ENCODE results near the gene B4GALT5.
"Not testable (repeated sequence)": the region's sequence is repeated elsewhere in the genome, so short reads cannot be mapped to it uniquely, and the experiment has no call there.

The B4GALT5 gene

DNA sequence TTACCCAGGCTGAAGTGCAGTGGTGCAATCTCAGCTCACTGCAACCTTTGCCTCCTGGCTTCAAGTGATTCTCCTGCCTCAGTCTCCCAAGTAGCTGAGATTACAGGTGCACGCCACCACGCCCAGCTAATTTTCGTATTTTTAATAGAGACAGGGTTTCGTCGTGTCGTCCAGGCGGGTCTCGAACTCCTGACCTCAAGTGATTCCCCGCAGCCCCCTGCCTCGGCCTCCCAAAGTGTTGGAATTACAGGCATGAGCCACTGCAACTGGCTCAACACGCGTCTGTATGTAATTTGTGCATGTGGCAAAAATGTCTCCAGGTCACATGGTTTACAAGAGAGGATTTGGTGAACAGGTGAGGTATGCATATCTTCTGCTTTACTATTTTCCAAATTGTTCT lies 7.6 kb upstream of the B4GALT5 start:
- not testable (repeated sequence) for H3K27me3 Mint-ChIP-seq; H3K27ac Mint-ChIP-seq; H3K4me3 Mint-ChIP-seq; ATAC-seq; H3K9me3 Mint-ChIP-seq; H3K36me3 Mint-ChIP-seq (ENCODE audit: low read depth); DNase-seq
- H3K4me1 Mint-ChIP-seq: peaks cover 13% of the 10 kb centered on the region

DNA sequence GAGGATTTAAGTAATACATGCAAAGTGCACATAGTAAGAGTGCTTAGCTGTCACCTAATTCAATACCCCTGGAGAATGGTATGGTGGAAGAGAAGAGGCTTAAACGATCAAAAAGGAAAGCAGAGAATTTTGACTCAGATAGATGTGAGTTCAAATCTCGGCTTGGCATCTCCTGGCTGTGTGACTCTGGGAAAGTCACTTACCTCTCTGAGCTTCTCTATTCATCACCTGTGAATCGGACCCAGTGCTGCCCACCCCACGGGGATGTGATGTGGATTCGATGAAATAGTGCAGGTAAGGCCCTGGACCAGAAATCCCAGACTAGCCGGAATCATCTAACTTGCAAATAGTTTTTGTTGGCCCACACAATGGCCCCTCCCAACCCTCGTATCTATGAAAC lies 1.8 kb upstream of the B4GALT5 start:
- Mint-ChIP-seq H3K4me3 (no peak overlapping the region), H3K4me1 (peaks cover 37% of the 10 kb centered on the region), H3K27ac (no peak overlapping the region), H3K36me3 (ENCODE audit: low read depth) (peaks cover 6% of the 10 kb centered on the region), H3K27me3 (peaks cover 1% of the 10 kb centered on the region), H3K9me3 (no peaks in the 10 kb centered on the region)
- DNase-seq (no peak), ATAC-seq (no peak)

DNA sequence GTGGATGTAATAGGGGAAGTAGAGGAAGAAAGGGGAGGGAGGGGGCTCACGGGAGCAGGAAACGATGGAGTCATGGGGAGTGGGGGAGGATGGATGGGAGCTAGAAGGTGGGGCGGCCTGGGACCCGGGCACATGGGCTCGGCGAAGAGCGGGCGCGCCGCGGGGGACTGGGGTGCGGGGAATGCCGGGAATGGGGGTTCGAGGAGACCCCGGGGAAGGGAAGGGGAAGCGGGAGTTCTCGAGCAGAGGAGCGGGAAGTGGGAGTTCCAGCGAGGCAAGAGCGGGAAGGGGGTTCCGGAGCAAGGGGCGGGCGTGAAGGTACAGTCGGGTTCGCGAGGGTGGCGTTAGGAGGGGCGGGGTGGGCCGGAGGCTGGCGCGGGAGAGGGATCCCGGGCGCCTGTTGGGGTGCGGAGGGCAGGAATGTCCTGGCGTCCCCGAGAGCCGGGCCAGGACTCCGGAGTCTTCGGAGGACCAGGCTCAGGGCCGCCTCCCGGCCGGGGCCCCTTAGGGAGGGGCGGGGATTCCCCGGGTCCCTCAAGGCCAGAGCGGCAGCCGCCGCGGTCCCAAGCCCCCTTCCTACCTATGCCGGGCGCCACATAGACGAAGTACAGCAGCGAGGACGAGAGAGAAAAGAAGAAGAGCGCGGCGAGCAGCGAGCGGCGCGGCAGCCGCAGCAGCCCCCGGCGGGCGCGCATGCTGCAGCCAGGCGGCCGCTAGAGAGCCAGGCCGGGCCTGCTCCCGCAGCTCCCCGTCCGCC lies 504 bp downstream of the B4GALT5 start:
- peak overlapping the region; percentile 91 for H3K27ac Mint-ChIP-seq
- H3K4me3 Mint-ChIP-seq: peak overlapping the region; percentile 88
- DNase-seq: peak; percentile 36
- H3K36me3 Mint-ChIP-seq (ENCODE audit: low read depth): peaks cover 12% of the 10 kb centered on the region
- peak; percentile 51 for ATAC-seq
- no peaks in the 10 kb centered on the region for H3K27me3 Mint-ChIP-seq
- no peaks in the 10 kb centered on the region for H3K9me3 Mint-ChIP-seq
- H3K4me1 Mint-ChIP-seq: peaks cover 56% of the 10 kb centered on the region

DNA sequence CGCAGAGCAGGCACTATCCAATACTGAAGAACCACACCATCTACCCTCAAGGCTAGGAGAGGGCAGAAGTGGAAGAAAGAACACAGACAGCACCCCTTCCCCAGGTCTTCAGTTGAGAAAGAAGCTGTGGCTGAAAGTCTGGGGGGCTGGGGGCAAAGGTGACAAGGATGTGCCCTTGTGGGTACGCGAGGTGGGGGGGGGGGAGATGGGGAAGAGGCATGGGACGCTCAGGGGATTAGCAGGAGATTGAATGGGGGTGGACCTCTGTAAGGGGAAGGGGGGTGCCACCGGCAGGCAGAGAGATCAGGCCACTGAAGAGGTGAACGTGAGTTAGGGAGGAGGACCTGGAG lies 1.1 kb downstream of the B4GALT5 start:
- H3K27me3 Mint-ChIP-seq: no peaks in the 10 kb centered on the region
- DNase-seq (no peak), ATAC-seq (no peak)
- peaks cover 51% of the 10 kb centered on the region for H3K4me1 Mint-ChIP-seq
- H3K4me3 Mint-ChIP-seq: peak overlapping the region; percentile 88
- peaks cover 12% of the 10 kb centered on the region for H3K36me3 Mint-ChIP-seq (ENCODE audit: low read depth)
- H3K9me3 Mint-ChIP-seq: no peaks in the 10 kb centered on the region
- H3K27ac Mint-ChIP-seq: peak overlapping the region; percentile 91

GRCh38 chr20:49712118-49712517 lies 1.6 kb downstream of the B4GALT5 start:
- H3K4me3 Mint-ChIP-seq: peak overlapping the region; percentile 88

GRCh38 chr20:49711667-49711987 lies 2.1 kb downstream of the B4GALT5 start:
- Mint-ChIP-seq H3K27me3 (no peaks in the 10 kb centered on the region), H3K9me3 (no peaks in the 10 kb centered on the region), H3K4me3 (peak overlapping the region; percentile 88), H3K4me1 (peaks cover 57% of the 10 kb centered on the region), H3K36me3 (ENCODE audit: low read depth) (peaks cover 12% of the 10 kb centered on the region), H3K27ac (no peak overlapping the region)
- DNase-seq: no peak
- no peak for ATAC-seq

More at GRCh38 chr20:49712118-49712517, 1.6 kb downstream of the B4GALT5 start:
- ATAC-seq: no peak
- no peak for DNase-seq
- Mint-ChIP-seq H3K27me3 (no peaks in the 10 kb centered on the region), H3K9me3 (no peaks in the 10 kb centered on the region), H3K36me3 (ENCODE audit: low read depth) (peaks cover 12% of the 10 kb centered on the region), H3K4me1 (peaks cover 52% of the 10 kb centered on the region), H3K27ac (peak overlapping the region; percentile 91)

GRCh38 chr20:49710971-49711666 lies 2.6 kb downstream of the B4GALT5 start:
- ATAC-seq (no peak), DNase-seq (no peak)
- H3K27ac Mint-ChIP-seq: no peak overlapping the region
- no peaks in the 10 kb centered on the region for H3K27me3 Mint-ChIP-seq
- no peaks in the 10 kb centered on the region for H3K9me3 Mint-ChIP-seq
- H3K4me3 Mint-ChIP-seq: peak overlapping the region; percentile 88
- H3K4me1 Mint-ChIP-seq: peaks cover 62% of the 10 kb centered on the region
- peaks cover 12% of the 10 kb centered on the region for H3K36me3 Mint-ChIP-seq (ENCODE audit: low read depth)

GRCh38 chr20:49707118-49707517 lies 6.6 kb downstream of the B4GALT5 start:
- Mint-ChIP-seq H3K4me1 (peaks cover 71% of the 10 kb centered on the region), H3K36me3 (ENCODE audit: low read depth) (peaks cover 15% of the 10 kb centered on the region), H3K4me3 (no peak overlapping the region), H3K27me3 (no peaks in the 10 kb centered on the region), H3K27ac (no peak overlapping the region), H3K9me3 (no peaks in the 10 kb centered on the region)
- no peak for ATAC-seq
- DNase-seq: no peak

- Mint-ChIP-seq H3K27me3 (no peaks in the 10 kb centered on the region), H3K9me3 (no peaks in the 10 kb centered on the region), H3K36me3 (ENCODE audit: low read depth) (peaks cover 18% of the 10 kb centered on the region), H3K27ac (no peak overlapping the region), H3K4me1 (peaks cover 71% of the 10 kb centered on the region), H3K4me3 (no peak overlapping the region)
- no peak for ATAC-seq
- no peak for DNase-seq
These were observed 7.0 kb downstream of the B4GALT5 start for GRCh38 chr20:49706630-49707091.

DNA sequence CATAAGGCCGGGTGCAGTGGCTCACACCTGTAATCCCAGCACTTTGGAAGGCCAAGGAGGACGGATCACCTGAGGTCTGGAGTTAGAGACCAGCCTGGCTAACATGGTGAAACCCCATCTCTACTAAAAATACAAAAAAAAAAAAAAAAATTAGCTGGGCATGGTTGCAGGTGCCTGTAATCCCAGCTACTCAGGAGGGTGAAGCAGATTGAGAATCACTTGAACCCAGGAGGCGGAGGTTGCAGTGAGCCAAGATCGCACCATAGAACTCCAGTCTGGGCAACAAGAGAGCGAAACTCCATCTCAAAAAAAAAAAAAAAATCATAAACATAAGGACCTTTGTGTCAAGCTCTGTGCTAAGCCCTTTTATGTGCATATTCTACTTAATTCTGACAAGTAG lies 7.8 kb downstream of the B4GALT5 start:
- ATAC-seq, H3K4me3 Mint-ChIP-seq, H3K27ac Mint-ChIP-seq, DNase-seq, H3K9me3 Mint-ChIP-seq, H3K27me3 Mint-ChIP-seq: not testable (repeated sequence)
- peaks cover 20% of the 10 kb centered on the region for H3K36me3 Mint-ChIP-seq (ENCODE audit: low read depth)
- peaks cover 71% of the 10 kb centered on the region for H3K4me1 Mint-ChIP-seq

DNA sequence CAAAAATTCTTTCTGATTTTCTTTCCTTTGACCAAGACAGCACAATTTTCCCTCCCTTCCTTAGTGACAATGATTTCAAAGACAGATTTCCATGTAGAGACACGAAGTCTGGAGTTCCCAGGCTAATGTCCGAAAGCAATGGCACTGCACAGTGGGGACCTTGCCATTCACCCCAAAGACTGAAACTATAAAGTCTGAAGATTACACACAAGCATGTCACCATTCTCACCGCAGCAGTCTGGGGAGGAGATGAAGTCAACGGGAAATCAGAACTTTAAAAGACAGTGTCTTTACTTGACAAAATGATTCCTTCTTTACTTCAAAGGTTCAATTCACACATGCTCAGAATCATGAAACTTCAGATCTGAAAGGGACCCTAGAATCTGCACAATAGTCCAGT lies 8.3 kb downstream of the B4GALT5 start:
- H3K36me3 Mint-ChIP-seq (ENCODE audit: low read depth): peaks cover 17% of the 10 kb centered on the region
- peaks cover 72% of the 10 kb centered on the region for H3K4me1 Mint-ChIP-seq
- H3K27ac Mint-ChIP-seq: peak overlapping the region; percentile 53
- peak overlapping the region; percentile 31 for H3K4me3 Mint-ChIP-seq
- ATAC-seq: peak; percentile 67
- H3K9me3 Mint-ChIP-seq: no peaks in the 10 kb centered on the region
- no peak for DNase-seq
- H3K27me3 Mint-ChIP-seq: no peaks in the 10 kb centered on the region

- H3K4me1 Mint-ChIP-seq: peaks cover 72% of the 10 kb centered on the region
- no peak overlapping the region for H3K4me3 Mint-ChIP-seq
- H3K27ac Mint-ChIP-seq: peak overlapping the region; percentile 25
These were observed 8.7 kb downstream of the B4GALT5 start for GRCh38 chr20:49704932-49705336.

GRCh38 chr20:49701916-49702315 lies 11.8 kb downstream of the B4GALT5 start:
- Mint-ChIP-seq H3K36me3 (ENCODE audit: low read depth) (peaks cover 14% of the 10 kb centered on the region), H3K27ac (peak overlapping the region; percentile 60), H3K4me3 (no peak overlapping the region), H3K27me3 (no peaks in the 10 kb centered on the region), H3K9me3 (no peaks in the 10 kb centered on the region), H3K4me1 (peaks cover 82% of the 10 kb centered on the region)
- no peak for ATAC-seq
- no peak for DNase-seq

More at GRCh38 chr20:49704932-49705336, 8.7 kb downstream of the B4GALT5 start:
- H3K9me3 Mint-ChIP-seq: no peaks in the 10 kb centered on the region
- peaks cover 15% of the 10 kb centered on the region for H3K36me3 Mint-ChIP-seq (ENCODE audit: low read depth)
- DNase-seq (no peak), ATAC-seq (no peak)
- no peaks in the 10 kb centered on the region for H3K27me3 Mint-ChIP-seq

DNA sequence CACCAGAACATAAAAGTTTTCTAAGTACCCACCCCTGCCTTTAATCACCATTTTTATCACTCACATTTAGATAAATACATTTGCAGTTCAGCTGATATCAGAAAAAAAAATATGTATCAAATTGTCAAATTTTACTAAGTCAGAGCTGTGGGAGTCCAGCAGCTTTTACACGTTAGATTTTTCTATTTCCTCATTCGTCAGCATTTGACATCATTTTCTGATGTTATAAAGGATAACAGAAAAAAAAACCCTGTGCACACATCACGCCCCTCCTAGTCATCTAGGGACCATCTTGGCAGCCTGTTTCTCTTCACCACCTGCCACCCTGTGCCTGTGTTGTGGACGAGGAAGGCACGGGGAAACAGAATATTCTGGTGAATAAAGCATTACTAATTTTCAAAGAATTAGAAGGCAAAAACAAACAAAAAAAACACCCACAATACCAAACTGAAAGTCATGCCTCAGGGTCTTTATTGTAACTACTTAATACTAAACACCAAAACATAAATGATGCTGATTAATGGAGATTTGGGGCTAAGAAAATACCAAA lies 12.4 kb downstream of the B4GALT5 start:
- DNase-seq (no peak), ATAC-seq (peak; percentile 50)
- H3K36me3 Mint-ChIP-seq (ENCODE audit: low read depth): peaks cover 16% of the 10 kb centered on the region
- peak overlapping the region; percentile 60 for H3K27ac Mint-ChIP-seq
- H3K27me3 Mint-ChIP-seq: no peaks in the 10 kb centered on the region
- no peaks in the 10 kb centered on the region for H3K9me3 Mint-ChIP-seq
- H3K4me3 Mint-ChIP-seq: peak overlapping the region; percentile 11
- peaks cover 82% of the 10 kb centered on the region for H3K4me1 Mint-ChIP-seq

Measured in activated naive CD8-positive, alpha-beta T cell treated with anti-CD3 and anti-CD28 coated beads, Interleukin-2, amount 50 U/mL, for 24 hours (primary cell).